CD4-positive, alpha-beta T cell treated with Interleukin-2 at 100 ng/mL for 4 hours (primary cell): ENCODE data around the gene BBS2.

Experiments
- DNase-seq: peaks from one replicate; pipeline ENCODE4 v3.0.0-alpha.2; 2020; ENCODE audit warnings: low spot score

BBS2 gene, protein sequence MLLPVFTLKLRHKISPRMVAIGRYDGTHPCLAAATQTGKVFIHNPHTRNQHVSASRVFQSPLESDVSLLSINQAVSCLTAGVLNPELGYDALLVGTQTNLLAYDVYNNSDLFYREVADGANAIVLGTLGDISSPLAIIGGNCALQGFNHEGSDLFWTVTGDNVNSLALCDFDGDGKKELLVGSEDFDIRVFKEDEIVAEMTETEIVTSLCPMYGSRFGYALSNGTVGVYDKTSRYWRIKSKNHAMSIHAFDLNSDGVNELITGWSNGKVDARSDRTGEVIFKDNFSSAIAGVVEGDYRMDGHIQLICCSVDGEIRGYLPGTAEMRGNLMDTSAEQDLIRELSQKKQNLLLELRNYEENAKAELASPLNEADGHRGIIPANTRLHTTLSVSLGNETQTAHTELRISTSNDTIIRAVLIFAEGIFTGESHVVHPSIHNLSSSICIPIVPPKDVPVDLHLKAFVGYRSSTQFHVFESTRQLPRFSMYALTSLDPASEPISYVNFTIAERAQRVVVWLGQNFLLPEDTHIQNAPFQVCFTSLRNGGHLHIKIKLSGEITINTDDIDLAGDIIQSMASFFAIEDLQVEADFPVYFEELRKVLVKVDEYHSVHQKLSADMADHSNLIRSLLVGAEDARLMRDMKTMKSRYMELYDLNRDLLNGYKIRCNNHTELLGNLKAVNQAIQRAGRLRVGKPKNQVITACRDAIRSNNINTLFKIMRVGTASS

DNA sequence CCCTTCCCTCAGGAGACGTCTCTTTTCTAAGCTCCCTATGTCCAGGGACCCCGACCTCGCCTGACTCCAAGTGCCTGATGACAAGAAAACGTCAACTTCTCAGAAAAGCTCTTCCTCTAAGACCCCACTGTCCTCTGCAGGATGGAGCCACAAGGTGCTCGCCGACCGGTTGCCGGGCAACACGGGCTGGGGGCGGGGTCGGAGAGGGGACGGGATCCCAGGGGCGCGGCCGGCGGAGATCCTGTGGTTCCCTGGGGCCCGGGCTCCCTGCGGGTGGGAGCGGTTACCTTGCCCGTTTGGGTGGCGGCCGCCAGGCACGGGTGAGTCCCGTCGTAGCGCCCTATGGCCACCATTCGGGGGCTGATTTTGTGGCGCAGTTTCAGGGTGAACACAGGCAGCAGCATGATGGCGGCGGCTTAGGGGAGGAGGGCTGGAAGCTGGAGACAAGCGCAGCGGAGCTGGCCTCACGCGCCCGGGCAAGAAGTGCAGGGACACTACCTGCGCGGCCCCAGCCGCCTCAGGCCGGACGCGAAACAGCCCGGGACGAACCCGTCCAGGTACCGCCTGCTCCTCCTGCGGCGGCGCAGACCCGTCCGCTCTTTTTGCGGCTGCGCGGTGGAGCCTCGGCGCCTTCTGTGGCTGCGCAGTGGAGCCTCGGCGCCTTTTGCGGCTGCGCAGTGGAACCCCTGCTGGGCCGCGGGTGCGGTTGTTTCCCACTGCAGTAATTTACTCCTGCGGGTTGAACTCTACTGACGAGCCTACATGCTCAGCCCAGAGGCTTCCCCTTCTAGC, at the start of gene BBS2:
Gene BBS2, minus strand, starts transcription at position 566 of the 792 bp plus-strand sequence. Its CDS starts 162 bp downstream, at position 404.
- DNase-seq, result peak; percentile 93

DNA sequence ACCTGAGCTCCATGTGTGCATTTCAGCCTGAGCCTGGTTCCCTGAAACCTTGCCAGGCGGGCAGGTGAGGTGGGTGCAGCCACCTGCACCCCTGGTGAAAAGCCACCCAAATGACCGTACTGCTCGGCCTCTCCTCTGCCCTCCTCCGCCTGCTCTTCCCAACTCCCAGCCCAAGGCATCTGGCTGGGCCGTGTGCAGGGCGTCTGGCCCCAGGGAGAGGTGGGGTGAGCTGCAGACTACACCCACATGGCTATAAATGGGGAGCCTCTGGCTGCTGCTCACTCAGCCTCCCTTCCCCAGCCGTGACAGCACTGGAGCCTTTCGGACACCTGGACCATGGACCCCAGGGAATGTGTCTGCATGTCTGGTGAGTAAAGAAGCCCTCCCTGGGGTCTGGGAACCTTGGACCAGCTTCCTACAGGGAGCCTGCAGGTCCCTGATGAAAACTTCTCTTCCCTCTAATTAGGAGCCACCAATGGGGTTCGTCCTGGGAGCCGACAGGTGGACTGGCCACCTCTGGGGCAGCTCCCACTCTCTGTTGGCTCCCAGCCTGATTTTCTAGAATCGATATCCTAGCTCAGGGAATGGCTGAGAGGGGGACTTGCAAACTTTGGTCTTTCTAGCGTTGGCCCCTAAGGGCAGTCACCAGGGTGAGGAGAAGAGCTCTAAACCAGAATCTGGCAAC, 45.1 kb upstream of the BBS2 start, which contains the start of gene MT4:
Gene MT4, plus strand, starts transcription at position 281 of the 685 bp plus-strand sequence. Its CDS starts 56 bp downstream, at position 337.
- no peak for DNase-seq

DNA sequence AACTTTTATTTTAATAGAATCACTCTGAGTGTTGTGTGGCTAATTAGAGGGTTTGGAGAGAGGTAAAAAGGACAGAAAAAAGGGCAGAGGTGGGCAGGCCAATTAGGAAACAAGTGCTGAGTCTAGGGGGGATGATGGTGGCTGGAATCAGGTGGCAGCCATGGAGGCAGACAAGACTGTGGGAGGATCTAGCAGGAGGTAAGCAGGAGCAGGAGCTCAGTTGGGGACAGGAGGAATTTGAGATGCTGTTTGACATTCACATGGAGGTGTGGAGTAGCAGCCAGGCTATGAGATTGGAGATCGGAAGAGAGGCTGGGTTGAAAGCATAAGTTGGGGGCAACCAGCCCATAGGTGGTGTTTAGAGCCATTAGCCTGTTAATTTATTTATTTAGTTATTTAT, 41.3 kb upstream of the BBS2 start:
- DNase-seq, result no peak

- DNase-seq, result no peak
Measured at GRCh38 chr16:56560447-56560846, 40.6 kb upstream of the BBS2 start.

- no peak for DNase-seq
Measured at GRCh38 chr16:56559109-56559508, 39.3 kb upstream of the BBS2 start.

- no peak for DNase-seq
Measured at GRCh38 chr16:56558024-56558747, 38.4 kb upstream of the BBS2 start.

DNA sequence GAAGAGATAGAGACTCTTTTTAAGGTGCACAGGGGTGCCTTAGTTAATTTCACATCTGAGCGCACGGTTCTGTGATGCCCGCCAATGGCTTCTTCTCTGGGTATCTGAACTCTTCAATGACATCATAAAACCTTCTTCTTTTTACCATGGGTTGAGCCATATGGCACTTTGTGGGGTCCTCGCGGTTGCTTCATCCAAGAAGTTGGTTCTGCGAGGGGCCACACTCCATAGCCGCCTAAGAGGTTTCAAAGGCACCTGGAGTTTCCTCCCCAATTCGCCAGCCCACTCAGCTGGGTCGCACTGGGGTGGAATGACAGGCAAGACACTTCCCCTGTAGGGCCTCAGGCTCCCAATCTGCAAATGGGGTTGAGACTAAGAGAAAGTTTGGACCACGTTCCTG, 34.6 kb upstream of the BBS2 start:
- DNase-seq, result no peak

- DNase-seq, result no peak
Measured at GRCh38 chr16:56551796-56552738, 32.2 kb upstream of the BBS2 start.

DNA sequence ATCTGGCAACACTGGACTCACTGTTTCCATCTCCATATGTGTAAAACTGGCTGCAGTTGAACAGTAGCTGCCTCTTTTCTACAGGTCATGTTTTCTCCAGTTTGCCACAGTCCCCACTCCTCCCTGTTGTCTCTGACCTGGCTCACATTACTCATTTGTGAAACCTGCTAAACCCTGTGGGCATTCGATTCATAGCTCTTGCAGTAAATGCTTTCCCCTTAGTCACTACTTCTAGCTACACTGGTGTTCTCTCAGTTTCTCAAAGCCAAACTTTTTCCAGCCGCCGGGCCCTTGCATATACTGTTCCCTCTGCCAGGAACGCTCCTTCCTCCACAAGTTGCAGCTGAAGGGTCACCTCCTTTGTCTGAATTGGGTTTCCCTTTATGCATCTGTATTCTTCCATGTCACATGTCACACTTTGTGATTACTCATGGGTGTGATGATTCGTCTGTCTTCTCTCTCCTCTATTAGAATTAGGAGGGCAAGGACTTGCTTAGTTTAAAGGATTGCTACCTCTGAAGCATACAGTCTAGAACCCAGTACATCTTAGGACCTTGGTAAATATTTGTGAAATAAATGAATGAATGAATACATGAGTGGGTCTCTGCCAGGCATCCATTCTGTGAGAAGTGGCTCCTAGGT, 30.0 kb upstream of the BBS2 start:
- DNase-seq, result no peak

DNA sequence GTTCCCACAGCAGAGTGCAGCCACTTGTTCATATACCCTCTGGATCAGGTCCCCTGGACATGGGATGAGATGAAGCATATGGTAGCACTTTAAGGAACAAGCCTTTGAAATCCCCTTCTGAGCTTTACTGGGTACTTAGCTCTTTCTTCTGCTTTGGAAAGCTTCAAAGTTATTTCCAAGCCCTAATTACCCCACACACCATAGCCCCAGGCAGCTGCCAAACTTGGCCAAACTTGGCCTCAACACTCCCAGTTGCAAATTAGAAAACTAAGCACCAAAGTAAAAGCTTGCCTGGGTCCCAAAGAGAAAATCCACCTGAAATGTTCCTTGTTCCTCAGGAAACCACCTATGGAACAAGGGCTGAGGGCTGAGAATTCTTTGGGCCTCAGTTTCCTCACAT, 29.3 kb upstream of the BBS2 start:
- DNase-seq, result no peak

GRCh38 chr16:56547949-56548567, 28.2 kb upstream of the BBS2 start:
- DNase-seq, result no peak

DNA sequence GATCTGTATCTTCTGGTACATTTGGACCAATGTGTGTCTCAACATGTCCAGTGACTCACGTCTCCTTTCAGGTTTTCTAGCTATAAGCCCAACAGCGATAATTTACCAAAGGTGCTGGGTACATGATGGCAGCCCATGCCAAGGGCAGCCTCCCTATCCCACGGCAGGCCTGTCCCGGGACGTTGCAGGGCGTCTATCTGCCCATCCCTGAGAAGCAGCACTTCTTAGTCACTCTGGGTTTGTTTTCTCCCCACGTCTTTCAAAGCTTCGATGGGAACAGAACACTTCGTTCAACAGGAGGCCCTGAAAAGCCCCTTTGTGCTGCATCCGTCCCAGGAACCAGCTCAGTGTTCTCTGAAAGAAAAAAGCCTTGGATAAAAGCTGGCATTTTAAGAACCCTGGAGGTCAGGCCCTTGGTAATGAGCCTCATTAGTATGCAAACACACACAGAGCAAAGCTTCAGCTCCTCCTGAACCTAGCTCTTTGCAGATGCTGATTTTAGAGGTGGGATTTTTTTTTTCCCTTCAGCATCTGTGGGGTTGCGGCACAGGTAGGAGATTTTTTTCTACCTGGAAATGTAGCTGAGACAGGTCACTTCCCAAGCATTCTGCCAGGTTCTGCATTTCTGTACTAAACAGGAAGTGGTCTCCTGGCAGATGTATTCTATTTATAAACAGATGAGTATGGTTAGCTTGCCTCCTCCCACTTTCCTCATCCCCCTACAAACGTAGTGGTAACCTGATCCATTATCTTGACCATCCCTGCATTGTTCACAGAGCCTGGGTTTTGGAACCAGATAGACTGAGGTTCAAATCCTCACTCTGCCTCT, 27.5 kb upstream of the BBS2 start:
- DNase-seq, result no peak

GRCh38 chr16:56542039-56542438, 22.2 kb upstream of the BBS2 start:
- no peak for DNase-seq

- DNase-seq, result no peak
Measured at GRCh38 chr16:56539656-56540055, 19.8 kb upstream of the BBS2 start.

- no peak for DNase-seq
Measured at GRCh38 chr16:56538331-56538730, 18.5 kb upstream of the BBS2 start.

- DNase-seq, result no peak
Measured at GRCh38 chr16:56534847-56535383, 15.1 kb upstream of the BBS2 start.

GRCh38 chr16:56532714-56533113, 12.9 kb upstream of the BBS2 start:
- DNase-seq, result no peak

DNA sequence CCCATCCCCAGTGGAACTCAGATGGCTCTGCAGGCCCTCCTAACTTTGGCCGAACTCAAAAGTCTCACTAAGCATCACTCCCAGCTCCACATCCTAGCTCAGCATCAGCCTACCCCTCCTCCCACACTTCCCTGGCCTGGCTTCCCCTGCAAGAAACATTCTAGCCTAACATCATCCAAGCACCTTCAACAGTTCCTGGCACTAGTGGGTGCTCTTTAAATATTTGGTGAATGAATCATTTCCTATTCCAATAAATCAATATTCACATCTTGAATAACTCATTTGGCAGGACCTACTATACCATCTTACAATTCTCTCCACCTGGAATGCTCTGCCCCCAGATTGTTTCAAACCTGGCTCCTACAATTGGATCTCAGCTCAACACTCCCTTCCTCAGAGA, 11.0 kb upstream of the BBS2 start:
- DNase-seq, result no peak
